ENCODE data around the gene MUC13.

Gene MUC13

GRCh38 chr3:124976383-124976782 lies 41.8 kb upstream of the MUC13 start:
- H2BK12ac ChIP-seq (ENCODE audit: low read length), result no peak overlapping the region
- no peaks in the 10 kb centered on the region for H3K4me1 ChIP-seq (ENCODE audit: control insufficient read depth in 2 of 2, insufficient read depth in 1 of 2, low read depth in 1 of 2, low read length in 2 of 2)
- H3K4ac ChIP-seq (ENCODE audit: low read length), result no peak overlapping the region
- H2BK5ac ChIP-seq (ENCODE audit: low read length), result no peak overlapping the region
- WGBS, 2 donors (ENCODE audit: extremely low coverage in 2 of 2, insufficient read length in 2 of 2, insufficient replicate concordance in 1 of 2), result no CpG with 5 or more reads among the region's 6 CpGs
- H4K8ac ChIP-seq (ENCODE audit: low read depth, low read length), result no peak overlapping the region
- H3K14ac ChIP-seq (ENCODE audit: low read length), result no peak overlapping the region
- H3K36me3 ChIP-seq (replicated peaks in 1 of 2; ENCODE audit: control insufficient read depth in 2 of 2, insufficient read depth in 2 of 2, low read length in 2 of 2), result peaks cover 2 to 43% of the 10 kb centered on the region in 2 donors
- H2AFZ ChIP-seq (ENCODE audit: low read length), result no peak overlapping the region
- H2AK5ac ChIP-seq (ENCODE audit: low read depth, low read length), result no peak overlapping the region
- DNase-seq (ENCODE audit: low spot score), result no peak
- H3K27me3 ChIP-seq (ENCODE audit: control insufficient read depth in 3 of 3, insufficient read depth in 3 of 3, low read depth in 1 of 3, low read length in 3 of 3), result no peaks in the 10 kb centered on the region
- H3K4me3 ChIP-seq (ENCODE audit: low read length in 2 of 2), result no peak overlapping the region
- no peak overlapping the region for H3K23ac ChIP-seq (ENCODE audit: low read depth, low read length, poor library complexity)
- no peaks in the 10 kb centered on the region for H3K9me3 ChIP-seq (replicated peaks in 1 of 2; ENCODE audit: control insufficient read depth in 2 of 2, insufficient read depth in 1 of 2, low read depth in 1 of 2, low read length in 2 of 2)
- no peak overlapping the region for H3K18ac ChIP-seq (ENCODE audit: low read length)
- H3K79me1 ChIP-seq (ENCODE audit: low read depth, low read length), result no peaks in the 10 kb centered on the region
- no peak overlapping the region for H3K4me2 ChIP-seq (ENCODE audit: insufficient read depth, low read length, poor library complexity, severe bottlenecking)
- no peak overlapping the region for H4K91ac ChIP-seq (ENCODE audit: low read depth, low read length, poor library complexity)
- no peak overlapping the region for H3K27ac ChIP-seq (replicated peaks; ENCODE audit: low read length)
- no peak overlapping the region for H2BK120ac ChIP-seq (ENCODE audit: low read depth, low read length)
- no peak overlapping the region for H3K9ac ChIP-seq (ENCODE audit: low read depth, low read length, poor library complexity)
- H2BK15ac ChIP-seq (ENCODE audit: low read length), result no peak overlapping the region

DNA sequence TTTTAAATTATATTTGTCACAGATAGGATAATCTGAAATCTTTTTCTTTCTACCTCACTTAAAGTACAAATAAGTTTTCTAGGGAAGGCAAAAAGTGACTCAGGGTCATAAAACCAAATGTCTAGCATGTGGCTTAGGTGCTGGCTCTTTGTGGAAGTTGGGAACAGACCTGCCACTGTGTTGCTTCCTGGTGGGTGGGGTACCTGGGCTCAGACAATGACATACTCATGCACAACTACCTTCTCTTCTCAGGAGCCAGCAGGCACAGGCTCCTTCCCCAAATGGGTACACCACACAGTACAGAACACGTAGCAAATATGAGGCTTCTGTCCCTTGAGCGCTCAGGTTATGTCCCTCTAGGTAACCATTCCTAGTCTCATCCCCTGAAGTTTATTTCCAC lies 40.1 kb upstream of the MUC13 start:
- Histone ChIP-seq H3K4me2 (ENCODE audit: insufficient read depth, low read length, poor library complexity, severe bottlenecking) (no peak overlapping the region), H2BK120ac (ENCODE audit: low read depth, low read length) (no peak overlapping the region), H3K27ac (replicated peaks; ENCODE audit: low read length) (no peak overlapping the region), H4K8ac (ENCODE audit: low read depth, low read length) (no peak overlapping the region), H2BK12ac (ENCODE audit: low read length) (no peak overlapping the region), H3K23ac (ENCODE audit: low read depth, low read length, poor library complexity) (no peak overlapping the region), H2AFZ (ENCODE audit: low read length) (no peak overlapping the region), H2BK15ac (ENCODE audit: low read length) (no peak overlapping the region), H3K36me3 (replicated peaks in 1 of 2; ENCODE audit: control insufficient read depth in 2 of 2, insufficient read depth in 2 of 2, low read length in 2 of 2) (peaks cover 7 to 59% of the 10 kb centered on the region in 2 donors), H2AK5ac (ENCODE audit: low read depth, low read length) (no peak overlapping the region), H2BK5ac (ENCODE audit: low read length) (no peak overlapping the region), H3K27me3 (ENCODE audit: control insufficient read depth in 3 of 3, insufficient read depth in 3 of 3, low read depth in 1 of 3, low read length in 3 of 3) (no peaks in the 10 kb centered on the region), H4K91ac (ENCODE audit: low read depth, low read length, poor library complexity) (no peak overlapping the region), H3K4me3 (ENCODE audit: low read length in 2 of 2) (no peak overlapping the region), H3K14ac (ENCODE audit: low read length) (no peak overlapping the region), H3K9me3 (replicated peaks in 1 of 2; ENCODE audit: control insufficient read depth in 2 of 2, insufficient read depth in 1 of 2, low read depth in 1 of 2, low read length in 2 of 2) (no peaks in the 10 kb centered on the region), H3K9ac (ENCODE audit: low read depth, low read length, poor library complexity) (no peak overlapping the region), H3K18ac (ENCODE audit: low read length) (no peak overlapping the region), H3K4ac (ENCODE audit: low read length) (no peak overlapping the region), H3K4me1 (ENCODE audit: control insufficient read depth in 2 of 2, insufficient read depth in 1 of 2, low read depth in 1 of 2, low read length in 2 of 2) (no peaks in the 10 kb centered on the region), H3K79me1 (ENCODE audit: low read depth, low read length) (no peaks in the 10 kb centered on the region)
- DNase-seq (ENCODE audit: low spot score), result no peak
- WGBS, 2 donors (ENCODE audit: extremely low coverage in 2 of 2, insufficient read length in 2 of 2, insufficient replicate concordance in 1 of 2), result no CpG with 5 or more reads among the region's 2 CpGs

GRCh38 chr3:124973290-124973689 lies 38.7 kb upstream of the MUC13 start:
- H3K18ac ChIP-seq (ENCODE audit: low read length), result no peak overlapping the region

GRCh38 chr3:124972457-124972856 lies 37.9 kb upstream of the MUC13 start:
- no peak overlapping the region for H3K27ac ChIP-seq (replicated peaks; ENCODE audit: low read length)
- H3K9me3 ChIP-seq (replicated peaks in 1 of 2; ENCODE audit: control insufficient read depth in 2 of 2, insufficient read depth in 1 of 2, low read depth in 1 of 2, low read length in 2 of 2), result no peaks in the 10 kb centered on the region
- H3K4me2 ChIP-seq (ENCODE audit: insufficient read depth, low read length, poor library complexity, severe bottlenecking), result no peak overlapping the region
- H3K4me3 ChIP-seq (ENCODE audit: low read length in 2 of 2), result no peak overlapping the region
- H3K4me1 ChIP-seq (ENCODE audit: control insufficient read depth in 2 of 2, insufficient read depth in 1 of 2, low read depth in 1 of 2, low read length in 2 of 2), result no peaks in the 10 kb centered on the region
- H4K8ac ChIP-seq (ENCODE audit: low read depth, low read length), result no peak overlapping the region
- no peak for DNase-seq (ENCODE audit: low spot score)
- H3K18ac ChIP-seq (ENCODE audit: low read length), result no peak overlapping the region
- no peaks in the 10 kb centered on the region for H3K79me1 ChIP-seq (ENCODE audit: low read depth, low read length)
- no peak overlapping the region for H2BK12ac ChIP-seq (ENCODE audit: low read length)
- H3K36me3 ChIP-seq (replicated peaks in 1 of 2; ENCODE audit: control insufficient read depth in 2 of 2, insufficient read depth in 2 of 2, low read length in 2 of 2), result peaks cover 7 to 75% of the 10 kb centered on the region in 2 donors
- WGBS, 2 donors (ENCODE audit: extremely low coverage in 2 of 2, insufficient read length in 2 of 2, insufficient replicate concordance in 1 of 2), result no CpG with 5 or more reads among the region's 3 CpGs
- no peak overlapping the region for H2AFZ ChIP-seq (ENCODE audit: low read length)
- no peak overlapping the region for H4K91ac ChIP-seq (ENCODE audit: low read depth, low read length, poor library complexity)
- no peak overlapping the region for H2BK15ac ChIP-seq (ENCODE audit: low read length)
- no peak overlapping the region for H3K4ac ChIP-seq (ENCODE audit: low read length)
- H3K9ac ChIP-seq (ENCODE audit: low read depth, low read length, poor library complexity), result no peak overlapping the region
- no peak overlapping the region for H2BK5ac ChIP-seq (ENCODE audit: low read length)
- no peaks in the 10 kb centered on the region for H3K27me3 ChIP-seq (ENCODE audit: control insufficient read depth in 3 of 3, insufficient read depth in 3 of 3, low read depth in 1 of 3, low read length in 3 of 3)
- H2AK5ac ChIP-seq (ENCODE audit: low read depth, low read length), result no peak overlapping the region
- H2BK120ac ChIP-seq (ENCODE audit: low read depth, low read length), result no peak overlapping the region
- no peak overlapping the region for H3K14ac ChIP-seq (ENCODE audit: low read length)
- H3K23ac ChIP-seq (ENCODE audit: low read depth, low read length, poor library complexity), result no peak overlapping the region

More at GRCh38 chr3:124973290-124973689, 38.7 kb upstream of the MUC13 start:
- no peak overlapping the region for H4K8ac ChIP-seq (ENCODE audit: low read depth, low read length)
- peaks cover 7 to 73% of the 10 kb centered on the region in 2 donors for H3K36me3 ChIP-seq (replicated peaks in 1 of 2; ENCODE audit: control insufficient read depth in 2 of 2, insufficient read depth in 2 of 2, low read length in 2 of 2)
- DNase-seq (ENCODE audit: low spot score), result no peak
- H2BK15ac ChIP-seq (ENCODE audit: low read length), result no peak overlapping the region
- H3K4me1 ChIP-seq (ENCODE audit: control insufficient read depth in 2 of 2, insufficient read depth in 1 of 2, low read depth in 1 of 2, low read length in 2 of 2), result no peaks in the 10 kb centered on the region
- H2BK12ac ChIP-seq (ENCODE audit: low read length), result no peak overlapping the region
- no peak overlapping the region for H4K91ac ChIP-seq (ENCODE audit: low read depth, low read length, poor library complexity)
- H2BK5ac ChIP-seq (ENCODE audit: low read length), result no peak overlapping the region
- H3K27ac ChIP-seq (replicated peaks; ENCODE audit: low read length), result no peak overlapping the region
- no peak overlapping the region for H2AFZ ChIP-seq (ENCODE audit: low read length)
- no peaks in the 10 kb centered on the region for H3K9me3 ChIP-seq (replicated peaks in 1 of 2; ENCODE audit: control insufficient read depth in 2 of 2, insufficient read depth in 1 of 2, low read depth in 1 of 2, low read length in 2 of 2)
- no peaks in the 10 kb centered on the region for H3K27me3 ChIP-seq (ENCODE audit: control insufficient read depth in 3 of 3, insufficient read depth in 3 of 3, low read depth in 1 of 3, low read length in 3 of 3)
- H3K23ac ChIP-seq (ENCODE audit: low read depth, low read length, poor library complexity), result no peak overlapping the region
- H3K4ac ChIP-seq (ENCODE audit: low read length), result no peak overlapping the region
- no peak overlapping the region for H2BK120ac ChIP-seq (ENCODE audit: low read depth, low read length)
- no peak overlapping the region for H3K4me2 ChIP-seq (ENCODE audit: insufficient read depth, low read length, poor library complexity, severe bottlenecking)
- no peak overlapping the region for H3K14ac ChIP-seq (ENCODE audit: low read length)
- H3K9ac ChIP-seq (ENCODE audit: low read depth, low read length, poor library complexity), result no peak overlapping the region
- H2AK5ac ChIP-seq (ENCODE audit: low read depth, low read length), result no peak overlapping the region
- no peak overlapping the region for H3K4me3 ChIP-seq (ENCODE audit: low read length in 2 of 2)
- H3K79me1 ChIP-seq (ENCODE audit: low read depth, low read length), result no peaks in the 10 kb centered on the region

All from neuronal stem cell (in vitro differentiated cells).